SU-DHL-6 (cell line): ENCODE measurements around the gene EPB41L2.

Experiments used
- CTCF ChIP-seq: fragments of 200-600 bp; sonication (generic); IDR thresholded peaks from one replicate; pipeline ENCODE4 v1.5.1; 2017; ENCODE audit warnings: antibody characterized with exemption, mild to moderate bottlenecking, low read length, moderate library complexity; ENCODE audit not compliant: insufficient read depth, poor library complexity, severe bottlenecking
- EZH2phosphoT487 ChIP-seq: fragments of 200-600 bp; sonication (generic), shearing (Covaris generic); conservative IDR thresholded peaks from 2 replicates; pipeline ENCODE4 v1.6.1; 2018; ENCODE audit warnings: mild to moderate bottlenecking, antibody characterized with exemption, low read length, moderate library complexity, mixed read lengths

GRCh38 chr6:131024565-131024964 is 38.5 kb downstream of the EPB41L2 start:
- TF ChIP-seq CTCF = no peak
- no peak for TF ChIP-seq EZH2phosphoT487
